Measurements from ENCODE around the gene ST7.

ST7 gene

DNA sequence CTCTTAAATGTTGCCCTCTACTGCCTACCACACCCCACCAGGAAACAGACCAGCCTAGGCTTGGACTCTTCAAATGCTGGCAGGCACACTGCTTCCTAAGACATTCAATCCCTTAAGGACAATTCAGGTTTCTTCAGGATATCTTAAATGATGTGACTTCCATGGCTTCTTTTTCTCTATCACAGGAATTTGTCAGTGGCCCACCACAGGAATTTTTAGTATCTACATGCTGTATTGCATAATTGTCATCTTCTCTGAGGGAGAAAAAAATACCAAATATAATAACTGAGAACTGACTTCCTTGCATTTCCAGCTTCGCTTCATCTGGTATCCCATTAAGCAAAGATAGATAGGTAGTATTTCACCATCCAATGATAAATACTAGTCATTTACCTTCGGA lies 240.3 kb downstream of the ST7 start:
- DNase-seq (ENCODE audit: low spot score) = peak; percentile 18

DNA sequence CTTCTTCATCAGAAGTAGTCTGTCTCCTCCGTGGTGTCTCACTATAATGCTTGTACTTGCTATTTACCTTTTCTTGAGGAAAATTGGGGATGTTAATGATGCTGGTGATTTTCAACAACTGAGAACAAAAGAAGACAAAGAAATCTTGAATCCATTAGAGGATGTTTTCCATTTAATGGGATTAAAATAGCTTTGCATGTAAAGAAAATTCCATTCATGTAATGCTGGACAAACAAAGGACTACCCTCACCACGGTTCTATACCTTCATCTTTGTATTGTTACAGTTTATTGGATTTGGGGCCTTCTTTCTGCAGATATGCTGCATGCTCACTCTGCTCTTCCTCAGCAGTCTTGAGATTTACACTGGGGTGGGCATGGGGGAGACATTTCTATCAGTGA lies 241.1 kb downstream of the ST7 start:
- no peak for DNase-seq (ENCODE audit: low spot score)

DNA sequence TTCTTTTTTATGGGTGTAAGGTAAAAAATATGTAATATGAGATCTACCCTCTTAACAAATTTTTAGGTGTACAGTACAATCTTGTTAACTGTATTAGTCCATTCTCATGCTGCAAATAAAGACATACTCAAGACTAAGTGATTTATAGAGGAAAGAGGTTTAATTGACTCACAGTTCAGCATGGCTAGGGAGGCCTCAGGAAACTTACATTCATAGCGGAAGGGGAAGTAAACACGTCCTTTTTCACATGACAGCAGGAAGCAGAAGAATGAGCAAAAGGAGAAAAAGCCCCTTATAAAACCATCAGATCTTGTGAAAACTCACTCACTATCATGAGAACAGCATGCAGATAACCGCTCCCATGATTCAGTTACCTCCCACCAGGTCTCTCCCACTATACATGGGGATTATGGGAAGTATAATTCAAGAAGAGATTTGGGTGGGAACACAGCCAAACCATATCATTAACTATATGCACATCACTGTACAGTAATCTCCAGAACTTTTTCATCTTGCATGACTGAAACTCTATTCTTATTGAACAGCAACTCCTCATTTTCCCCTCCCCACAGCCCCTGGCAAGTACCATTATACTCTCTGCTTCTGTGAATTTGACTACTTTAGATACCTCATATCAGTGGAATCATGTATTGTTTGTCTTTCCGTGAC lies 242.2 kb downstream of the ST7 start:
- DNase-seq (ENCODE audit: low spot score) = no peak

DNA sequence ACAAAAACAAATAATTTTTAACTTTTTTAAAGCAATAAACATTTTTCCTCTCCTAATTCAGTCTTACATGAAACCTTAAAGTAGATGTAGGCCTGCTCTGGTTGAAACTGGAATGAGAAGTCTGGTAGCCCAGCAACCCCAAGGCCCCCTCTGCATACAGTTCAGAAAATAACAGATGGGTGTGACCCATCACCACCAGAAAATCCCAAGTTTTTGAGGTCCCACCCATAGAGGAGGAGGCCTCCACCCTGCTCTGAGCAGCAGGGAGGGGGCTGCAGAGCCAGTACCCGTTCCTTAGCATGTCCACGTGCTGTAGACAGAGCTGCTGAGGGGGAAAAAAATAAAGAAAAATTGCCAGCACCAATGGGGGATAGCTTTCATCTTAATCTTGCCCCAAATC lies 246.8 kb downstream of the ST7 start:
- no peak for DNase-seq (ENCODE audit: low spot score)

DNA sequence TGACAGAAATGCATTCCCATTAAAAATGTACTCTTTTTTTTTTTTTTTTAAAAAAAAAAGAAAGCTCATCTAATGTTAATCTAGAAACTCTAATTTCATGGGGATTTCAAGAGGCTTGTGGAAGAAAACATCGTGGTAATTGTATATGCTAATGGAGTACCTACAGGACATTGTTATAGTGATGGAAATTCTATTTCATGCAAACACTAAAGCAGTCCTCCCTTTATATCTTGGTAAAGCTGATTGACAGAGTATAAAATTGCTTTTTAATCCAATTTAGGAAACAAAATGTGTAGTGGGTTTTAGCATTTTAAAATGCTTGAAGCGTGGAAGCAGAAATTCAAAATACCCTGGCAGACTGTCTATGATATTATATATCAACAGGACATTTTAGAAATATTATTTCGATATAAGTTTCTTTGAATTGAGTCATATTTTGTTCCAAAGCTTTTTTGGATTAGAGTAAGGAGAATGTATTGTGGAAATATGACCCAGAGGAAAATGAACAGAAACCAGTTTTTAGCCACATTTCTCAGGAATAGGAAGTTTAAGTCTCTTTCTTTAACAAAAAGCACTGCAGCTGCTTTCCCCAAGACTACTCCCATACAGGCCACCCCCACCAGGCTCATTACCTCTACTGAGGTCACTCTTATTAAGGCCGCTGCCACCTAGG lies 247.6 kb downstream of the ST7 start:
- no peak for DNase-seq (ENCODE audit: low spot score)

DNA sequence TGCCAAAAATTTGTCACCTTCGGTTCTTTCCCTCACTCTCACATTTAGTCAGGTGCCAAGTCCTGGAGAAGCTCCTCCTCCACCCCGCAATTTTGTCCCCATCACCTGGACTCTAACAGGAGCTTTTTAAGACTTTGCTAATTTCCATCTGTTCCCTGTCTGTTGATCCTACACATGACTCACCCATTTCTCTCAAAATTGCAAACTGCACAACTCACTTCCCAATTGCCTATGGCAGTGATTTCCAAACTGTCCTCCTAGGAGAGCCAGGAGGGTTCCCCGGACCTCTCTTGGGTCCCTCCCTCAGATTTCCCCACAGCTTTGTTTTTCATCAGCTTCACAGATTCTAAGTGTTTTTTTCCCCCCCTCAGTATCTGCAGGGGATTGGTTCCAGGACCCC lies 249.2 kb downstream of the ST7 start:
- DNase-seq (ENCODE audit: low spot score) = peak; percentile 14

DNA sequence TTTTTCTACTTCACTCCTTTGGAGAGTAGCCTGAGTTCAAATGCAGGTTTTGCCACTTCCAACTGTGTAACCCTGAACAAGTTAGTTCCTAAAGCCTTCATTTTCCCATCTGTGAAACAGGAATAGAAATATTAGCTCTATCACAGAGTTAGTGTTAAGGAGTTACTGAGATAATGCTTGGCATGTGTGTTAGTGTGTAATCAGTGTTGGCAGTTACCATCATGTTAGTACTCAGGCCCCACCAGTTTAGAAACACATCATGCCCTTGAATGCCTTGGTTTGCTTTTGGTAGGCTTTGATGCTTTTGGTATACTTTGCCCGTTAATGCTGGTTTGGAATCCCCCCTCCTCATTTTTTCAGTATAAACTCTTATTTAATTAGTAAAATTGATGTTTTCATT lies 249.9 kb downstream of the ST7 start:
- no peak for DNase-seq (ENCODE audit: low spot score)

DNA sequence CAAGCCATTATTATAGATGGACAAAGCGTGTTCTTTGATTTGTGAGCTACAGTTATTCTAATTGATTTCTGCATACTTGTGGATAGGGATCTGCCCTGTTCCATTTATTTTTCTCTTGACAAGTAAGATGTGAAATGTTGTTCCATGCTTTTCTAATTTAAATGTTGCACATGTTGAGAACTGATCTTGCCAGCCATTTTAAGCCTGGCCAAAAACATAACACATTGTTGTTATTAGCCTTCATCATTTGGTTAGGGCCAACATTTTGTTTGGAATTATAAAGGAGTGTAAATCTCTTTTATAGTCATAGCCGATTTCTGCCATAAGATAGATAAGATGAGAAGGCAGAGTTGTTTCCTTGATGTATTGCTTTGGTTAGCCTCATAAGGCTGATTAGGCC lies 252.6 kb downstream of the ST7 start:
- DNase-seq (ENCODE audit: low spot score) = no peak

DNA sequence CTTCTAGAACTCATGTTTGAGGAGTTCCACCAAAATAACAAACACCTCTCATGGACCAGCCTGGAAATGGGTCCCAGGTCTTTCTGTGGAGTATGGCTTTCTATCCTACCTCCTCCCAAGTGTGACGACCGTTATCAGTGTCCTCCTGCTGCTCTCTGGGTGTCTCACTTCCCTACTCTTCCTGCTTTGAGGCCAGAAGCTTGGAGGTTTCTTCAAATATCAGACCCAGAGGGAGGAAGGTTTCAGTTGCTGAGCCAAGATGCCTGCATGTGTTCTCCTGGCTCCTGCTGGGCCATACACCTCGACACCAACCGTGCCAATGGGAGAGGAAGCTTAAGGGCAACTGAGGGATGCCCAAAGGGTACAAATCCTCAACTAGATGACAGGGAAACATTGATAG lies 255.0 kb downstream of the ST7 start:
- DNase-seq (ENCODE audit: low spot score) = no peak

DNA sequence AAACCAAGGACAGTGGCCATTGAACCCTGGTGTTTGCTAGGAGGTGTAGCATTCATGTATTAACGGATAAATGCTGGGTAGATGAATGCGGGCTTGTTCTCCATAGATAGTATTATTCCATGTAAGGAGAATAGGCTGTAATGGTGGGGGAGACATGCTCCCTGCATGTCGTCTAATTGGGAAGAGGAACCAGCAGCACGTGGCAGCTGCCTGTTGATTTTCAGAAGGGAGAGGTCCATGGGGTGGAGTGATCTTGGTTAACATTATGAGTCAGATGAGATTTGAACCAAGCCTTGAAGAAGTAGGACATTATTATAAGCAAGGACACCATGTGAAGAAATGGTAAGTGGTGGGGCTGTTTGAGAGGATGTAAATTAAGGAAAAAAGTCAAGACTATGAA lies 257.1 kb downstream of the ST7 start:
- no peak for DNase-seq (ENCODE audit: low spot score)

DNA sequence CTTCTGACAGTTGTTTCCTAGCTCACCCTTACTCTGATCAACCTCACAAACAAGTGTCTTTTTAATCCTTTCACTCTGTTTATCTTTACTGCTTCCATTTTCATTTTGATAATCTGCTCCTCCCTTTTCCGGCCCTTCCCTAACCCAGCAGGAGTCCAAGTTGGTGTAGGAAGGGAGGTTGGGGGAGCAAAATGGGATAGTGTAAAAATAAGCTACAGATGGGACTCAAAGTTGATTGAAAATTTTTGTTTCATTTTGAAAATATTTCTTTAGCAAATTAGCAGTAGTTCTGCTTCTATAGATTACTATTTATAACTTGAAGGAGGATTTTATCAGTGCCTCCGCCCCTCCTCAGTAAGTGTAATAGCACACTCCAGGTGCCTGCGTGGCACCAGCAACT lies 257.6 kb downstream of the ST7 start:
- no peak for DNase-seq (ENCODE audit: low spot score)

DNA sequence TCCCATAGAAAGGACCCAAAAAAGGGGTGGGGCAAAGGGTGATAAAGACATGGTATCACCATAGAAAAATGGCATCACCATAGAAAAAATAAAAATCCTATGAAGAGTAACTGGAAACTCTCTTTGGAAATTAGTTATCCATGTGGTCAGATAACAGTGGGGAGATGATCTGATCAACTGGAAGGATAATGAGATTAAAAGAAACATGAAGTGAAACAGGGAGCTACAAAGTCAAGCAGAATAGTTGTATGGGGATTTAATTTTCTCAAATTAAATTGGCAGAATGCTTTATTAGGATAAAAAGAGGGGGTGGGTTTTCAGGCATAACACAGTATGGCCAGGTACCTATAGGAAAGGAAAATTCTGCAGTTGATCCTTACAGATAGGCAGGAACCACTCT lies 258.3 kb downstream of the ST7 start:
- no peak for DNase-seq (ENCODE audit: low spot score)

DNA sequence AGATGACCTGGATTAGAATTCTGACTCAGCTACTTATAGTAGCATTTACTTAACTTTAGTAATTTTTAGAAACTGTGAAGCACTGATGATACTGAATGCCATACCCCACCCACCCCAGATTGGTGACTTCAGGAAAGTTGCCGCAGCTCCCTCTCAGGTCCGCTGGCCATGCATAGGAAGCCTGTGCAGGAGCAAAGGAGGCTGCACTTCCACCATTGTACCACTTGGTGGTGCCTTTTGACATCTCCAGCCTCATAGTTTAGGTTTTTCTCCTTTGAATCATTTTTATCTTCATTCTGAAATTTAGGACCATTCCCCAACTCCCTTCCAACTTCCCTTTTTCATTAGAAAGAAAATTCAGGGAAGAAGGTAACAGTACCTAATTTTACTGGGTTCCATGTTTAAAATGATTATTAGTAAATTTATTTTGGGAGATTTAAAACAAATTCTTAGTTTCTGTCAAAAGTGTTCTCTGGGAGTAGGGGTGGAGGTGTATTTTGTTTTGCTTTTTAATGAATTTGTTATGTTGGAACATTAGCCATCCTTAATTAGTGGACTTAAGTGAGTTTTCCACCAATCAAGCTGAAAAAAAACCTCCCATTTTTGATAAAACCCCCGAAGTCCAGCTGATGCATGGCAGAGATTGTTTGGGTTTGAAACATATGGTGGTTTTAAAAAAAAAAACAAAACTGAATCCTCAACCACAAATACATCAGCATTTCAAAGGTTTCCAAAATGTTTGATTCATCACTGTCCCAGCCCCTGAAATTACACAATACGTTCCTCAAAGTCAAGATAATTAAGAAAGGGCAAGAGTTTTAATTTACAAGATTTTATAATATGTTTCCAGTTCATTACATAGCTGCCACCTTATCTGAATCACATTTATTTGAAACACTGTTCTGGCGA lies 259.9 kb downstream of the ST7 start:
- DNase-seq (ENCODE audit: low spot score) = peak; percentile 38

DNA sequence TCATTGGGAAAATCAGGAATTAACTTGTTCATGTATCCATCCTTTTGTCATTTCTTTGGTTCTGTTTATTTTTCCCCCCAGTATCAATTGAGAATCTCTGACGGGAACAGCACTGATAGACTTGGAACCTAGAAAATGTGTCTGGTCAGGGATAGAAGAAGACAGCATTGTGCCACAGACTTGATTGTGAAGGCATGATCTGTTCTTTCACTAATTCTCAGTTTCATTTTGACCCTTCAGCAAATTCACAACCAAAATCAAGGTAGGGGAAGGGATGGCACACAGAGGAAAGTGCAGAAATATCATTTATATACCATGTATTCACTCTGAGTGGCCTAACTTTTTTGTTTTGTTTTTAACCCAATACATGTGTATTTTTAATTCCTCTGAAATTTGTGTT lies 262.7 kb downstream of the ST7 start:
- no peak for DNase-seq (ENCODE audit: low spot score)

DNA sequence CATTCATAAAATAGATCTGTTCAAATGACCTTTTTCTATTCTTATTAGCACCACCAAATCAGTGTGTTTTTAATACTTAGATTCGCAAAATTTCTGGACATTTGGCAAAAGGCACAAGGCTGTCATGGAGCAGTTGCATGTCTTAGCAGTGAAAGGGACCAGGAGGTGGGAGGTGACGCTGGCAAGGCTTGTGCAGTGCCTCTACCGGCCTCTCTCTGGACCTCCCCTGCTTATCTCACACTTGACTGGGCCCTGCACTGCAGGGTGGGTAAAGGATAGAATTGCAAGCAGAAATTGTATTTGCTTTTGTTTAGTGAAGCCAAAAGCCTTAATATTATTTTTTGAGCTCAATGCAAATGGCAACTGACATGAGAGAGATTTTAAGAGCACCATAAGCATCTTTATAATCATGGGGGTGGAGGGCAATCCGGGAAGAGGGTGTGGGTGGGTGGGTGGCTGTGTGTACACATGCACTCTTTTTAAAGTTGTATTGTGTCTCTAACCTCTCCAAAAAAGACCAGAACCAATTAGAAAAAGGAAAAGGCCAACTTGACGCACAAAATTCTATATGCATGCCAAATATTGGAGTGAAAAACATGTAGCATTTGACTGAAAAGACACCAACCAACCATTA lies 263.3 kb downstream of the ST7 start:
- no peak for DNase-seq (ENCODE audit: low spot score)

DNA sequence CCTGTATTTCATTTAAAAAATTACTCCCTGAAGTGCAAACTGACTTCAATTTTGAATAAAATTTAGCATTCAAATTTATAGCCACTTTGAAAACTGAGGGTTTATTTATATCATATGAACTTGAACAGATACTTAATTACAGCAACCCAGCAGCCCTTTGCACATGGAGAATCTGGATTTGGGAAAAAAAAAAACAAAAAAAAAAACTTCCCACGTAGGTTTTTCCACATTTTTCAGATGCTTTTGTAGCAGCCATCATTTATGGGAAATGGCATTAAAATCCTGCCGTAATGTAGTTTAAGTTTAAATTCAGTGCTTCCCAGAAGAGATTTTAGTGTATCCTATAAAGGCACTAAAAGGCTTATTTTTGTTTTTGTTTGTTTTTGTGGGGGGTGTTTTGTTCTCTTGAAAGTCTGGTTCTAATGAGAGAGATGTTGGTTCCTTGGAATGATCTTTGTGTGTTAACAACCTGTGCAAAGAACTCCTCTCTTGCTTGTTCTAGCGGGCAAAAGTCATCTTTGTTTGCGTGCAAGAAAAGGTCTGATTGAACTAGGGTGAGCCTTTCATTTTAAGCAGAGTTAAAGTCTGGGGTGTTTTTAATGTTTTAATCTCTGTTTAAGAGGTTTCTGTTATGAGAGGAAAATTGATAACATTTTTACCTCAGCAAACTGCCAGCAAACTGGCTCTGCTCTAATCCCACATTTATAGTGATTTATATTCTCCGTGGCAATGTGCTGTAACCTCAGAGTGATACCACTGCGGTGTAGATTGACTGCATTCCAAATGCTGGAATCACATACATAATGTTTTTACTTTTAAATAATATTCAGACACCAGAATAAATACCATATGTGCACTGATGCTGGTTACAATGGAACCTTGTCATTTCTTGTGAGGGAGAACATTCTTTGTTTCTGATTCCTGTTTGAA lies 264.1 kb downstream of the ST7 start:
- no peak for DNase-seq (ENCODE audit: low spot score)

DNA sequence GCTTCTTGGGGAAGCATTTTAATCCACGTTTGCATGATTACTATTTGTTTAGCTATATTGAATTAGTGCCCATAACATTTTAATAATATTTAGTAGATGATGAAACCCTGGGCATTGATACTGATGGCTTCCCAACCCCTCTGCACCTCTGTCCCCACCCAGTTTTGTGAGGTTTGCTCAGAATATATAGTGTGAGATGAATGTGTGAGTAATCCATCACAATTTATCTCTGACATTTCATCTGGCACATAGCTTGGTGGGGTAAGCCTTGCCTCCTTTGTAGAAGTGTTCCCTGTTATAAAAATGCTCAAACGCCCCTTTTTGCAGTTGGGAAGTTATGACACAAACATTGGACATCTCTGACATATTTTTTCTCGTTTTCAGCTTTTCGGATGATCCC lies 265.4 kb downstream of the ST7 start:
- DNase-seq (ENCODE audit: low spot score) = no peak

DNA sequence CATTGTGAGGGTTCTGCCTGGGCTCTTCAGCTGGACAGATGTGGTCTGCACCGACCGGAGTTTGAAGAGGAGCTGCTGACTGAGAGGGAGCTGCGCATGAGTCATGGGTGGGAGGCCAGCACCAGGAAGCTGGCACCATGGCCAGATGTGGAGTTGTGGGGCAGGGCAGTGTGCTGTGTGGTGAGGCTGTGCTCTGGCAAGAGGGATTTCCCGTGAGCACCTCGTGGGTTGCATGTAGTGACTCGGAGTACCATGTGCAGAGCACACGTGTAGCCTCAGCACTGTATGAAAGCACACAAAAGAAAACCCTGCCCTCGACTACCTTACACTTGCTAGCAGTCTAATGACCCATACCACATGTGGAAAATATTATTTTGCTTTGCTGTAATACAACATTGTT lies 266.2 kb downstream of the ST7 start:
- DNase-seq (ENCODE audit: low spot score) = no peak

DNA sequence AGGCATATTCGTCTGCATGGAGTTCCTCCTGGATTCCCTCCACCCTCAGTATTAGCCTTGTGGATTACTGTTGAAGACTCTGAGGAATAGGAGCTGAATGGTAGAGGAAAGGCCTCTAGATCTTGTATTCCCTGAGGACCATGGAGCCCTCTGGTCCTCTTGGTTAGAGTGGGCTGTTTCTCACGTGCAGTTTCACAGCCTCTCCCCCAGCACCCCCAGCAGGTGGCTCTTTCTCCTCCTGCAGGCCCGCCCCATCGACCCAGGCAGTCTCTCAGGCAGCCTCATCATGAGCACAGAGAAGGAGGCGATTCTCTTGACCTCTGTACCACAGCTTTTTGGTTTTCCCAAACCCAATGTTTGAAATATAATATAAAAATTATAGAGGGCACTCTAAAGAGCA lies 267.5 kb downstream of the ST7 start:
- DNase-seq (ENCODE audit: low spot score) = no peak

DNA sequence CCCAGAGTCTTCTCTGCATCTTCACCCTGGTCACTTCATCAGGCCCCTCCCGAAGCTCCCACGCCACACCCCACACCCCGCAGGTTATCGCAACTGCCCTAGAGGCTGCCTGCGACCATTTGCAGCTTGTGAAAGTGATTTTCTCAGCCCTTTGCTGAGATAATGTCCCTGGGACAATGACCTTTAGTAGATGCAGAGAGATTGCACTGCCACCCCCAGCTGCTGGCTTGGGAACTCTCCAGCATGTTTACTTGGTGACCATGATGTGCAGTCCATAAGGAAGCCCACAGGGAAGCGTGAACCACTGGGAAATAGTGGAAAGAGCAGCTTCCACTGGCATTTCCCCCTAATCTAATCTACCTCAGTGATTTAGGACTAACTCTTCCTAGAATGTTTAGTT lies 272.2 kb downstream of the ST7 start:
- no peak for DNase-seq (ENCODE audit: low spot score)

DNA sequence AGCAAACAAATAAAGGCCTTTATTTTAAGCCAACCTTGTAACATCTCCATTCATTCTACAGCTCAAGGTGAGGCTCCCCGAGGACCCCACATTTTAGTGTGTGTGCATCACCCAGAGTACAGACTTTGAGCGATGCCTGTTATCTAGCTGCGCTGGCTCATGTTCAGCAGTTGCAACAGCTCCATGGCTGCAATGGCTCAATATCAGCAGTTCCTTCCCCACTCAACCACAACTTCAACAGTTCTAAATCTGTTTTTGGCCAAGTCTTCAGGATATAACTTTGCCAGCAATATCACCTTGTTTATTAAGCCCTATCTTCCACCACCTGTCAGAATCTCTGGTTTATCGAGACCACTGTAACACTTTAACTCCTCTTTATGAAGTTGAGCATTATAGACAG lies 273.8 kb downstream of the ST7 start:
- DNase-seq (ENCODE audit: low spot score) = no peak

DNA sequence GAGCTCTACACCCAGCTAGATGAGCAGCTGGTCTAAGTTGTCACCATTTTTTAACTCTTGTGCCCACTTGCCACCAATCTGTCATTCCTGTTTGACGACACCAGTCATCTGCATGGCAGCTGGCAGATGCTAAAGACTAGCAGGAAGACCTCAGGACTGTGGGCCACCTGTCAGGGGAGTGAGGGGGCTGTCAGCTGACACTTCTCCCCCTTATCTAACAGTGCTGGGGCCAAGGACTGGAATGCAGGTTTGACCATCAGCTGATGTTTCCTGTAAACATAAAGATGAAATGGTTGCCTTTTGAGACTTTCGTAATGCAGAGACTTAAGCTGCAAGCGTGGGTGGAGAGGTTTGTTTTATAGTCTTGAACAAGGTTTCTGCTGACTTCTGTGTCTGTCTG lies 276.0 kb downstream of the ST7 start:
- no peak for DNase-seq (ENCODE audit: low spot score)

All from hepatic stellate cell (primary cell).